NCI-H1417 (cell line): ENCODE data around the gene WDR43.

Experiments used
- DNase-seq, 3 experiments: peaks; one replicate each; lab custom pipeline; 2025; lab: John Stamatoyannopoulos, UW

Gene WDR43

DNA sequence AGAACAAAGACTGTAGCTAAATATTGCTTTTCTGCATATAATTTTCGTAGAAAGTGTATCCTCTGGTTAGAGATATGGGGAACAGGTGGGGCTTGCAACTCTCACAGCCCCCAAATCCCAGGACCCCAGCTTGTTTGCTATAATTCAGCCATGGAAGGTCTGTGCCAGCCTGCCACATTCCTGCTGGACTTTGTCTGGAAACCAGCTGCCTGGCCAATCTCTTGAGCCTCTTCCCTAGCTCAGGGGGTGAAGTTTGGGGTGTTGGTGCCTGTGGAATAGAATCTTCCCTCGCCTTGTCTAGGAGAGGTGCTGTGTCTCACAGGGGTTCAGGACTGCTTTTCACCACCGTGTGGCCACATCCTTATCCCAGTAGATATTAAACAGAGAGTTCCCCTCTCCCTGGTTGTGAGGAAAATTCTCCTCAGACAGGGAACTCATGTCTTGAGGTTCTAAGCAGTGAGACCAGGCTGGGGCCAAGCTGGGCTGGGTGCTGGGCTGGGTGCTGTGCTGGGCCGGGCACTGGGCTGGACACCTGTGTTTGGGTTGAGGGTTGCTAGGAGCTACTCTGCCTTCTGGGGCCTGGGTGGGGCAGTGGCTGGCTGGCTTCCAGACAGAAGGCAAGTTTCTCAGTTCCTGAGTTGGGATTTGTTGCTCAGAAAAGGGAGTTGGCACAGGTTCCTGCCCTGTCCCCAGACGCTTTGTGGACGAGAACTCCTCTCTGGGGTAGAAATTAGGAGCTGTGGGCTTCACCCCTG lies 98.9 kb downstream of the WDR43 start:
- peak in 1 of 3 experiments; percentile 19 for DNase-seq

DNA sequence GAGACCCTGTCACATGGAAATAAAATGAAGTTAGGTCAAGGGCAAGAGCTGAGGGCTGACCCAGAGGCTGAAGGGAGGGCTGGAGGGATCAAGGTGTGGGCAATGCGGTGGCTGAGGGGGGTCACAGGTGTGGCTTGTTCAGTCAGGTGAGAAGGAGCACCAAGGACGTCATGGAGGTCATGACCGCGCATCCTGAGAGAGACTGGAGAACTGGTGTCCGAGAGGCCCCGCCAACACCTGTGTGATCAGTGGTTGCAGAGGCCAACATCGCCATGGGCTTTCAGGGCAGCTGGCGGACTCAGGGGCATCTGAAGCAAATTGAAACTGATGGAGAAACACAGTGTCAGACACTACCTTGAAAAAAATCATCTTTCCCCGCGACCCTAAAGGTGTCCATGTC lies 99.6 kb downstream of the WDR43 start:
- no peak for DNase-seq

DNA sequence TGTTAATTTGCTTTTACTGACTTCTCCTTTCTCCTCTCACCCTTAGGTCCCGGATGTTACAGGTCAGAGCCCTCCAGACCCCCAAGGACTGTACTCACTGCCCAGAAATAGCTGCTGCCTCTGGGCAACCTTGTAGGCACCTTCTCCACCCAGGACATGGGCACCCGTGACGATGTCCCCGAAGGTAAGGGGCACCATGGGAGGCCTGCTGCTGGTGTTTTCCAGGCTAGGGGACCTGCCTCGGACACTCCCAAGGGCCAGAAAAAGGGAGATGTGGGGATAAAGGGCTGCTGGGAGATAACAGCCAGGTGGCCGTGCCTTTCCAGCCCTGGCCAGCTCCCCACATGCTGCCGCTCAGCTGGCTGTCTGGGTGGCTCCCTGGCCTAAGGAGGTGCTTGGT lies 100.2 kb downstream of the WDR43 start:
- DNase-seq, result no peak

DNA sequence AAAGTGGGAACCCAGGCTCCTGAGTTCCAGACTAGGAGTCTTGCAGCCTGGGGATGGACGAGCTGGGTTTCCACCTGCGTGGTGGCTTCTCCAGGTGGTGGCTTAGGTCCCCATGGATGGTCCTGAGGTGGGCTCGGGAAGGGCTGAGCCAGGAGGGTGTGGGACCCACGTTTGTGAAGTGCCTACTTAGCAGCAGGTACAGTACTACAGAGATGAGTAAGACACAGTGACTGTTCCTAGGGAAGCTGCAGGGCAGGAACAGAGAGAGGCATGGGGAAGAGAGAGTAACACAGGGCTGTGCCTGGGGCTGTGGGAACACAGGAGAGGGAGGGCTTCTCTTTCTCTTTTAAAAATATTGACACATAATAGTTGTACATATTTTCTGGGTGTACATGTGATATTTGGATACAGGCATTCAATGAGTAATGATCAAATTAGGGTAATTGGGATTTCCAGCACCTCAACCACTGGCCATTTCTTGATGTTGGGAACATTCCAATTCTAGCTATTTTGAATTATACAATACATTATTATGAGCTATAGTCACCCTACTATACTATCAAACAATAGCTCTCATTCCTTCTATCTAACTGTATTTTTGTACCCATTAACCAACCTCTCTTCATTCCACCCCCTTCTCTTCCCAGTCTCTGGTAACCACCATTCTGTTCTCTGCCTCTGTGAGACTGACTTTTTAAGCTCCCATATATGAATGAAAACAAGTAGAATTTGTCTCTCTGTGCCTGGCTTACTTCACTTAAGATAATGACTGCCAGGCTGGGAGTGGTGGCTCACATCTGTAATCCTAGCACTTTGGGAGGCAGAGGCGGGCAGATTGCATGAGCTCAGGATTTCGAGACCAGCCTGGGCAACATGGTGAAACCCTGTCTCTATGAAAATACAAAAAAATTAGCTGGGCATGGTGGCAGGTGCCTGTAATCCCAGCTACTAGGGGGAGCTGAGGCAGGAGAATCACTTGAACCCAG lies 101.6 kb downstream of the WDR43 start:
- DNase-seq, result no peak

DNA sequence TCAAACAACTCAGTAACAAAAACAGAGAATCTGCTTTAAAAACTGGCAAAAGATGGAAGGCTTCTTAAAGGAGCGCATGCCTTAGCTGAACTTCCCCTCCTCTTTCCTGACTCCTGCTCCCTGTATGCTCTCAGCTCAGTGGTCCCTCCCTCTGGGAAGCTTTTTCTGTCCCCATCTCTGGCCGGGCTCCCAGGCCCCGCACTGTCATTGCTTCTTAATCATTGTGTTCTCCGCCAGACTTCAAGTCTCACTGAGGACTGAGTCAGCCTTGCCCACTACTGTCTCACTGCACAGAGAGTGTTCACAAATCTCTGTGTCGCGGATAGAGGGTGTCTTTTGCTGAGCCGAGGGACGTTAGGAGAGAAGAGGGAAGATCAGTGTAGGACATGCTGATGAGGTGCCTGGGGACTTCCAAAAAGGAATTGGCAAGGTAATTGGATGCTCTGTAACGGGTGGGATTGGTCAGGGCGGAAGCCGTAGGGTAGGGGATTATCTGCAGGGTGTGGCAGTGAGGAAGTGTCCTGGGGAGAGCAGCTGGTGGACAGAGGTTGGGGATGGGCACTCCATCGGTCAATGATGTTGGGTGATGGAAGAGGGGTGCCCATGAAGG lies 102.9 kb downstream of the WDR43 start:
- DNase-seq, result no peak
